Kidney (tissue), 14 donors: Measurements from ENCODE around the gene CERS1. TPM values are rescaled to one million over a fixed set of nuclear protein-coding genes. Genes with fewer than 3 reads are reported as not detected.
A peak's percentile ranks its signal among the peaks of the same experiment; 100 is the strongest.

Experiments
- DNase-seq, 5 donors: peaks; one replicate each; pipeline ENCODE4 v3.0.0-alpha.2; 2013 to 2020
- FAIRE-seq: peaks from 2 replicates; lab custom pipeline; 2012; peaks lifted over from hg19 to GRCh38; lab: Jason Lieb, UNC
- H3K27ac ChIP-seq, 2 donors: one replicate each; pipeline ENCODE4 v1.7.0; 2013; ENCODE audit warnings: low read depth in 2 of 2, low read length in 2 of 2, inconsistent platforms in 1 of 2
- H3K27me3 ChIP-seq: one replicate; pipeline ENCODE4 v1.7.1; 2013; ENCODE audit warnings: low read length, inconsistent platforms; ENCODE audit not compliant: control insufficient read depth, insufficient read depth
- H3K36me3 ChIP-seq, 3 donors: one replicate each; pipeline versions ENCODE4 v1.7.0 to v1.7.1; 2013; ENCODE audit warnings: low read length in 3 of 3, control low read depth in 1 of 3, inconsistent platforms in 1 of 3; ENCODE audit not compliant: insufficient read depth in 3 of 3, control insufficient read depth in 2 of 3
- H3K4me1 ChIP-seq, 3 donors: one replicate each; pipeline versions ENCODE4 v1.7.0 to v1.7.1; 2013; ENCODE audit warnings: low read length in 3 of 3, inconsistent platforms in 1 of 3, low read depth in 1 of 3; ENCODE audit not compliant: control insufficient read depth in 2 of 3, insufficient read depth in 2 of 3
- H3K4me3 ChIP-seq, 3 donors: one replicate each; pipeline versions ENCODE4 v1.7.0 to v1.8.1; 2013; ENCODE audit warnings: low read length in 3 of 3, control low read depth in 1 of 3, inconsistent platforms in 1 of 3
- H3K9ac ChIP-seq, 3 donors: one replicate each; pipeline versions ENCODE4 v1.7.0 to v1.7.1; 2013; ENCODE audit warnings: low read length in 3 of 3, control low read depth in 1 of 3, inconsistent platforms in 1 of 3
- H3K9me3 ChIP-seq, 3 donors: one replicate each; pipeline versions ENCODE4 v1.7.0 to v1.7.1; 2013; ENCODE audit warnings: low read length in 3 of 3, control low read depth in 1 of 3, inconsistent platforms in 1 of 3; ENCODE audit not compliant: control insufficient read depth in 2 of 3, insufficient read depth in 1 of 3
- CTCF ChIP-seq: IDR thresholded peaks from 3 replicates; pipeline ENCODE4 v1.5.1; 2012; ENCODE audit warnings: mild to moderate bottlenecking, moderate library complexity, borderline replicate concordance; ENCODE audit not compliant: insufficient read depth; ENCODE audit errors: extremely low read depth
- intact Hi-C: fragments of 100-400 bp; cut with DNase I; formaldehyde crosslinking; loops from one replicate; pipeline ENCODE4 v1.11.1; 2022
- polyA plus RNA-seq: library from polyadenylated mRNA; stranded (reverse); fragments of 350-450 nt; fragmentation: Illumina TruSeq; extraction: RNeasy Lipid Tissue Mini Kit (QIAGEN cat#74804); gene quantifications from one replicate; pipeline ENCODE4 v1.2.3, GENCODE V29; 2014; ENCODE audit warnings: low read depth, low replicate concordance; ENCODE audit not compliant: insufficient read depth
- total RNA-seq: library from RNA; stranded (reverse); fragmentation: NEBNext Ultra II Directional; extraction: Animal tissue kit (Norgen Biotek cat#: 25700); gene quantifications from one replicate; pipeline ENCODE4 v1.2.1, GENCODE V29; 2021
- donor health status: control.
- donor health status: control.
- donor health status: control.
- donor health status: control.
- donor health status: control.
- donor health status: DM: yes; HTN: yes; CAD: no.
- donor health status: Normal renal cell carcinoma (clear cell type).

The CERS1 gene
- total and polyA plus RNA-seq, 2 donors from 2014 or later, result 0.50 TPM; not detected in 1

GRCh38 chr19:18858906-18859646, 36.9 kb downstream of the CERS1 start:
- Histone ChIP-seq H3K9me3 (no peaks in the 10 kb centered on the region), H3K9ac (no peak overlapping the region), H3K4me3 (no peak overlapping the region), H3K4me1 (peaks cover 0 to 2% (median 0%) of the 10 kb centered on the region in 3 donors), H3K27me3 (no peaks in the 10 kb centered on the region), H3K27ac (no peak overlapping the region), H3K36me3 (peaks cover 7 to 90% (median 46%) of the 10 kb centered on the region in 3 donors)
- FAIRE-seq, result no peak
- no peak for TF ChIP-seq CTCF
- intact Hi-C loops, result no loop called here
- no peak for DNase-seq

GRCh38 chr19:18857223-18857622, 38.7 kb downstream of the CERS1 start:
- no peak for DNase-seq
- H3K27me3 ChIP-seq, result no peaks in the 10 kb centered on the region
- H3K4me1 ChIP-seq, result peaks cover 0 to 2% (median 0%) of the 10 kb centered on the region in 3 donors
- H3K4me3 ChIP-seq, result no peak overlapping the region
- intact Hi-C loops, result no loop called here
- no peak for TF ChIP-seq CTCF
- no peak for FAIRE-seq
- no peak overlapping the region for H3K9ac ChIP-seq
- H3K9me3 ChIP-seq, result no peaks in the 10 kb centered on the region
- H3K36me3 ChIP-seq, result peaks cover 7 to 89% (median 53%) of the 10 kb centered on the region in 3 donors
- H3K27ac ChIP-seq, result no peak overlapping the region

- peaks cover 7 to 89% (median 58%) of the 10 kb centered on the region in 3 donors for H3K36me3 ChIP-seq
- intact Hi-C loops, result no loop called here
- FAIRE-seq (no peak), DNase-seq (peak in 3 of 5 donors; percentile 76 to 88 (median 81))
- peak; percentile 47 for TF ChIP-seq CTCF
- no peak overlapping the region for H3K9ac ChIP-seq
- H3K27ac ChIP-seq, result no peak overlapping the region
- H3K4me1 ChIP-seq, result peaks cover 0 to 2% (median 0%) of the 10 kb centered on the region in 3 donors
- H3K27me3 ChIP-seq, result no peaks in the 10 kb centered on the region
- no peaks in the 10 kb centered on the region for H3K9me3 ChIP-seq
- no peak overlapping the region for H3K4me3 ChIP-seq
Observed at GRCh38 chr19:18856385-18857126, 39.4 kb downstream of the CERS1 start.
